NT2/D1 (cell line): ENCODE data around the gene RBM5.

Source experiments
- SUZ12 ChIP-seq: IDR thresholded peaks from 2 replicates; pipeline ENCODE4 v1.6.1; 2011; ENCODE audit not compliant: insufficient read length, insufficient read depth; ENCODE audit errors: extremely low read depth
- ZNF274 ChIP-seq: IDR thresholded peaks from 2 replicates; pipeline ENCODE4 v1.6.1; 2011; ENCODE audit warnings: mild to moderate bottlenecking, low read depth, low read length

DNA sequence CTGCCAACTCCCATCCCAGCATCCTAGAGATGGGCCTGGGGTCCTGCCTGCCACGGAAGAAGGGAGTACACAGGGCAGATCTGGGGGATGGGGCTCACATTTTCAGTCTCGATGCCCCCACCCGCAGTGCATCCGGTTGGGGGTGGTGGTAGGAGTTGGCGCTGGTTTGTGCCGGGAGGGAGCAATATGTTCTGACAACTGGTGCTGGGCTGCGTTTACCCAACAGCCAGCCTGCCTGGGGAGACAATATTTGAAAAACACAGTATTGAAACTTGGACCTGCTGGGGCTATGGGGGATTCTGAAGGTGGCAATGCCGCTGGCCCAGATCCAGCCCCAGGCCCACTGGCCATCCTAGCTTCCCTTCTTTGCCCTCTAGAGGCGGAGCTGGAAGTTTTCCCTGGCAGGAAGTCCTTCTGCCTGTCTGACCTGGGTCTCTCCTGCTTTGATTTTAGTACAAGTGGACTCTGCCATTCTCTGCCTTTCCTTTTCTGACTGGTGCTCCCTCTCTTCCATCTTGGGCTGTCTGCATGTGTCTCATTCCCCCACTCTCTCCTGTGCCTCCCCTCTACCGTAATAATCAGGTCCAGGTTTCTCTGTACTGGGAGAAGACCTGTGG, 69.9 kb downstream of the RBM5 start:
- TF ChIP-seq SUZ12 (no peak), ZNF274 (no peak)
